Activated CD8-positive, alpha-beta memory T cell treated with anti-CD3 and anti-CD28 coated beads, Interleukin-2, amount 50 U/mL, for 1 hour (primary cell): ENCODE measurements around the gene FOXL3.

Experiments used
- DNase-seq: peaks from one replicate; pipeline ENCODE4 v3.0.0-alpha.2; 2020; ENCODE audit errors: extremely low read depth

Gene FOXL3

DNA sequence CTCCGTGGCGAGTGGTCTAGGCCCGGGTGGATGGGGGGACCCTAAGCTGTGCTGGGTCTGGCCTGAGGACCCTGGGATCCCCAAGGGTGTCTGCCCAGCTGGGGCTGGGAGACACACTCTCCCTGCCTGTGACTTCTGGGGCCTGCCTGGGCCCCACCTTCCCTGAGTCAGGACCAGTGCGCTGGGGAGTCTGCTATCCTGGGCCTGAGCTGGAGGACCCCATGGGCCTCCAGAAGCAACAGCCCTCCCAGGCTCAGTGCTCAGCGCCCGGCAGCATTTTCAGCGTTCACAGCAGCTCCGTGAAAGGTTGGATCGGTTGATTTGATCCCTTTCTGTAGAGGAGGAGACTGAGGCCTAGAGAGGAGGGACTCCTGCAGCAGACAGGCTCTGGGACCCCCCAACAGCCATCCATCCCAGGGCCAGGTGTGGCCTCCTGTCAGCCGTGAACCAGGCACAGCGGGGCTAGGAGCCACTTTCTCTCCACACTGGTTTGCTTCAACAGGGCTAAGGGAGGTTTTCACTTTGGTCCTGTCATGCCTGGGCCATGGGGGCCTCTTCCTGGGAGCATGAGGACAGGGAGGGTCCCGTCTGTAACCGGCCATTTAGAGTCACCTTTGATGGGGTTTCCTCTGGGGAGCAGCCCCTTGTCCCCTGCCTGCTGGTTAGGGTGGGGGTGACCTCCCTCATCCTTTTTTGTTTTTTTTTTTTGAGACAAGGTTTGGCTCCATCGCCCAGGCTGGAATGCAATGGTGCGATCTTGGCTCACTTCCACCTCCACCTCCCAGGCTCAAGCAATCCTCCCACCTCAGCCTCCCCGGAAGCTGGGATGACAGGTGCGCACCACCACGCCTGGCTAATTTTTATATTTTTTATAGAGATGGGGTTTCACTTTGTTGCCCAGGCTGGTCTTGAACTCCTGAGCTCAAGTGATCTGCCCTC is 12.4 kb downstream of the FOXL3 start:
- no peak for DNase-seq

- no peak for DNase-seq
Measured at GRCh38 chr7:303425-303824, 13.5 kb downstream of the FOXL3 start.

DNA sequence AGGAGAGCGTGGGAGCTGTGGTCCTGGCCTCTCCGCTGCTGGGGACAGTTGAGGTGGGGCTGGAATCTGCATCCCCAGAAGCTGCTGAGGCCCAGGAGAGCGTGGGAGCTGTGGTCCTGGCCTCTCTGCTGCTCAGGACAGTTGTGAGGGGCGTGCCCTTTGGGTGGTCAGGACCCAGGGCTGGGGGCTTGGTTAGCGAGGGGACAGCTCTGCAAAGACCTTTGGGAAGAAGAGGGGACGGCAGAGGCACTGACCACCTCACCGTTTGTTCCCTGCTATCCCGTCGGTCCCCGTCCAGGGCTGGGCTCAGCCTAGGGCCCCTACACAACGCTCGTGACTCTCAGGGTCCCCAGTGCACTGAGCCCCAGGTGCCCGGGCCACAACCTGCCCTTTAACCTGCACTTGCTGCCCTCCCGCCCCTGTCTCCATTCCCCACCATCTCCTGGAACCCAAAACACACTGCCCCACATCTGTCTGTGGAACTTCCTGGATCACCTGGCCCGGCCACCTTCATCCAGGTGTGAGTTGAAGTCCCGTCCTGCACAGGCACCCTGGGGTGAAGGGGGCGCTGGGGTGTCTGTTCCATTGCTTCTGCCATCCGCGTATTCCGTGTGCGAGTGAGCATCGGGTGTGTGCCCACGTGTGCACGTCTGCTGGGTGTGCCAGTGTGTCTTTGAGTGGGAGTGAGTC is 14.1 kb downstream of the FOXL3 start:
- DNase-seq: no peak

GRCh38 chr7:304574-305409 is 14.8 kb downstream of the FOXL3 start:
- no peak for DNase-seq

- DNase-seq: no peak
Measured at GRCh38 chr7:305410-306151, 15.6 kb downstream of the FOXL3 start.

DNA sequence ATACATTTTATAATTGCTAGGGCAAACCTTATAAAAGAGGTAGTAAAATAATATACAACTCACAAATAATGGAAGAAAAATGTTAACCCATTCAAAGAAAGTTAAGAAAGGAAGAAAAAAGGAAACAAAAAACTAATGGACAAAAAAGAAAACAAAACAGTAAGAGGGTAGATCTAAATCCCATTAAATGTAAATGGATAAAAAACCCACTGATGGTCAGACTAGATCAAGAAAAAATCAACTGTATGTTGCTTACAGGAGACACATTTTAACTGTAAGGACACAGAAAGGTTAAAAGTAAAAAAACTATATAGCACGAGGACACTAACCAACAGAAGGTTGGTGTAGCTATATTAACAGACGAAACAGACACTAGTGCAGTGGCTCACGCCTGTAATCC is 18.0 kb downstream of the FOXL3 start:
- DNase-seq: no peak

- no peak for DNase-seq
Measured at GRCh38 chr7:309586-310228, 19.7 kb downstream of the FOXL3 start.

- DNase-seq: no peak
Measured at GRCh38 chr7:311131-311680, 21.2 kb downstream of the FOXL3 start.

GRCh38 chr7:311796-312195 is 21.8 kb downstream of the FOXL3 start:
- no peak for DNase-seq

- no peak for DNase-seq
Measured at GRCh38 chr7:312424-312823, 22.5 kb downstream of the FOXL3 start.

- DNase-seq: no peak
Measured at GRCh38 chr7:314853-315252, 24.9 kb downstream of the FOXL3 start.

DNA sequence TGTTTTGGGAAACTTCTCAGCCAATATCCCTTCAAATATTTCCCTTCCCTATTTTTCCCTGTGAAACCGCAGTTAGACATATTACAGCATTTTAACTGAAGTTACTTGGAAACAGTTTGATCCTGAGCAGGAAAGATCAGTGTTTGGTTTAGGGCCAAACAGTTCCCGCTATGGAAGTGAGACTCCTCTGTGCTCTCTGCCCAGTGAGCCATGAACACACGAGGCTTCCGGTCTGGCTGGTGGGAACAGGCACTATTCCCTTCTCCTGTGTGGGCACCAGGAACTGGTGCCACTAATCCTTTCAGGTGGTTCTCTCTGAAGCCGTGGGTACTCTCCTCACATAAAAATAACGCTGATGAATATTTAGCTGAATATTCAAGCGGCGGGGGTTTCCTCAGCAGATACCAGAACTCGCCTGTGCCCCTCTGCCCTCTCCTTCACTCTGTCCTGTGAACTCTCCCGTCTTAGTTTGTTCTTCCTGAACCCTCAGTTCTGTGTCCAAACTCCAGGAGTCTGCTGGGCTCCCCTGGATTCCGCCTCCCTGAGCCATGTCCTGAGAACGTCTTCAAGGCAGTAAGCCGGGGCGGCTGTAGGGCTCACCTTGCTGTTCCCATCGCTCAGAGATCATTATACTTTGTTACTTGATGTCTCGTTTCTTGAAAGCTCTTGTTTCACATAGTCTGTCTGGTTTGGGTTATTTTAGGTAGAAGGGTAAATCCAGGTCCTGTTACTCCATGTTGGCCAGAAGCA is 25.7 kb downstream of the FOXL3 start:
- DNase-seq: no peak

GRCh38 chr7:317643-318405 is 27.9 kb downstream of the FOXL3 start:
- no peak for DNase-seq

DNA sequence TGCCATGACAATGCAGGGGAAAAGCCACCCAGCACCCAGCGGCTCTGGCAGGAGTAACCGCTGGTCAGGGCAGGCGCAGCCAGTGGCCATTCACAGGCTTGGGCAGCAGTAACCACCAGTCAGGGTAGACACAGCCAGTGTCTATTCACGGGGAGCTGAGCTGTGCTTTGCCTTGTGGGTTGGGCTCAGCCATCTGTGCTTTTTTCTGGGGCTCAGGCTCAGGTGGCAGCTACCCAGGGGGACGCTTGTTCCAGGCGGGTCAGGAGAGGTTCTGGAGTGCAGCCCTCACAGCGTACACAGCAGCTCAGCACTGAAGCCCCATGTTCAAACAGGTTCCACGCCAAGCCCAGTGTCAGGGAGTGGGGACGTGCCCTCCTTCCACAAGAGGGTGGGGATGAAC is 28.5 kb downstream of the FOXL3 start:
- no peak for DNase-seq

DNA sequence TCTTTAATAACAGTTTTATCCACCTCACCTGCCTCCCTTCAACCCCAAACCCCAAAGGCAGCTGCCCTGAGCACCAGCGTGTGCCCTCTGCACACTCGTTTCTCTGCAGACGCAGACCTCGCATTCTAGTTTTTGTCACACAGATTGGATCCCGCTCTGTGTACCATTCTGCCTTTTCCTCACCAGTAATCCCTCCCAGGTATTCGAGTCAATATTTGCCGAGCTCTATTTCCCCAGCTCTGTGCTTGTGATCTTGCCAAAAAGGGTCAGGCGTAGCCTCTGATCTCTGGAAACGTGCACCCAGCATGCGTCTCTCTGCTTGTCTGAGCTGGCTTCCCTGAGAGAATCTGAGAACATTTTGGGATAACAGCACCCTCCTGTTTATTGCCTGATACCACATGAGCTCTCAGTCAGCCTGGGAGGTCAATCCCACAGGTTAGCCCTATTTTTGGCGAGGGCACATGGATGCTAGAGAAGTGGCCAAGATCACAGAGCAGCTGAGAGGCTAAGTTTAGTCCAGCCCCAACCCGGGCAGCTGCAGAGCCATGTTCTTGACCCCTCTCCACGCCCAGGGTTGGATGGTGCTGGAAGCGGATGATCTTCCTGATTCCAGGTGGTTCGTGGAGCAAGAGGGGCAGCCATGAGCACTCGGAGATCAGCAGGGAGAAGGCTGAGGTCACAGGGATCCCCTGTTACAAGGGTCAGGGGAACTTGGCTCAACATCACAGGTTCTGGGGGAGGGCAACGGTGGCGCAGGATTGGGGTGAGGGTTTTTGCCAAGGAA is 29.1 kb downstream of the FOXL3 start:
- DNase-seq: no peak

DNA sequence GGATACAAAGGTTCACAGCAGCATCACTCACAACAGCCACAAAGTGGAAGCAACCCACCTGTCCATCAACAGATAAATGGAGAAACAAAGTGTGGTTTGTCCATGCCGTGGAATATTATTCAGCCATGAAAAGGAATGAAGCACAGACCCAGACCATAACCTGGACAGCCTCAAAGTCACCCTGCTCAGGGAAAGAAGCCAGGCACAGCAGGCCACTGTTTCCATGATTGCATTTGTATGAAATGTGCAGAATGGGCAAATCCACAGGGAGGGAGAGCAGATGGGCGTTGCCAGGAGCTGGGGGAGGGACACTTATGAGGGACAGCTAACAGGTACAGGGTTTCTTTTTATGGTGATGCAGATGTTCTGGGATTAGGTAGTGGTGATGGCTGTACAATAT is 30.3 kb downstream of the FOXL3 start:
- no peak for DNase-seq

DNA sequence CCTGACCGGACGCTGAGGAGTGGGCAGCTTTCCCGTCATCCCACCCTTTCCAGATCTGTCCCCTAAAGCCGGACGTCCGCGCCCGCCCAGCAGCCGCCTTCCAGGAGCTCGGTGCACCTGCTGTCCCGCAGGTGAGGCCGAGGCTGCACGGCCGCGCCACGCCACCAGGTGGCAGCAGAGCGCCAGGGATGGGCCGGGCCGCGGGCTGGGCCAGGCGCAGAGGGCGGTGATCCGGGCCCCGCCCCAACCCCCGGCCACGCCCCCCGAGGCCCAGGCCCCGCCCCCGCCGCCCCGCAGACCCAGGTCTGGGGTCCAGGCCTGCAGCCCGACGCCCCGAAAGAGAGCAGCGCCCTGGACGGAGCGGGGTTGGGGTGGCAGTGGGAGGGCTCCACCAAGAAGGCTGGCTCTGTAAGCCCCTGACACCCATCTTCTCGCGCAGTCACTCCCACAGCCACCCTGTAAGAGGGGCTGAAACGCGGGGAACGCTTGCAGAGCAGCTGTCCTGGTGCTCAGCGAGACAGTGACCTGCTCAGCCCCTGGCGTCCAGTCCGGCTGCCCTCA is 32.2 kb downstream of the FOXL3 start:
- peak; percentile 28 for DNase-seq

GRCh38 chr7:322708-323111 is 32.7 kb downstream of the FOXL3 start:
- DNase-seq: no peak
